Mucosa of stomach (tissue), 1 donor: ENCODE measurements around the gene LRRC8E.
"Not testable (repeated sequence)": the region's sequence is repeated elsewhere in the genome, so short reads cannot be mapped to it uniquely, and the experiment has no call there.

Source experiments
- H3K27me3 ChIP-seq: one replicate; pipeline ENCODE4 v1.7.0; 2013; ENCODE audit warnings: mild to moderate bottlenecking, low read length; ENCODE audit not compliant: control insufficient read depth, insufficient read depth
- H3K36me3 ChIP-seq: one replicate; pipeline ENCODE4 v1.7.0; 2013; ENCODE audit warnings: low read length; ENCODE audit not compliant: control insufficient read depth, insufficient read depth
- H3K4me1 ChIP-seq: one replicate; pipeline ENCODE4 v1.7.0; 2013; ENCODE audit warnings: mild to moderate bottlenecking, low read length; ENCODE audit not compliant: control insufficient read depth, insufficient read depth
- H3K4me3 ChIP-seq: one replicate; pipeline ENCODE4 v1.7.0; 2013; ENCODE audit warnings: low read length
- H3K9ac ChIP-seq: one replicate; pipeline ENCODE4 v1.7.0; 2013; ENCODE audit warnings: mild to moderate bottlenecking, low read length, moderate library complexity
- H3K9me3 ChIP-seq: one replicate; pipeline ENCODE4 v1.7.0; 2013; ENCODE audit warnings: mild to moderate bottlenecking, low read length, moderate library complexity; ENCODE audit not compliant: control insufficient read depth
- donor health status: Pancreatic carcinoma.

Gene LRRC8E

DNA sequence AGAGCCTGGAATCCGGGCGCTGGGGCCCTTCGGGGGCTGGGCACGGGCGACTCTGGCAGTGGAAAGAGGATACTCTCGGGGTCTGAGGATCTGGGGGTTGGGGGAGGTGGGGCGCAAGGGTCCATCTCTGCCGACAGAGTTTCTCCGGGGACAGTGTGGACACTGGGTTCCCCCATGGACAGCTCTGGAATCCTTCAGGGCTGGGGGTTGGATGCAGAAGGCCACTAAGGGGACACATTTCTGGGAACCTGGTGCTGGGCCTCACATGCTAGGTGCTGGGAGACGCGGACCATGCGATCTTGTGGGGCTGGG is 28.6 kb downstream of the LRRC8E start:
- Histone ChIP-seq H3K9ac (no peak overlapping the region), H3K4me3 (no peak overlapping the region), H3K4me1 (peaks cover 28% of the 10 kb centered on the region)

DNA sequence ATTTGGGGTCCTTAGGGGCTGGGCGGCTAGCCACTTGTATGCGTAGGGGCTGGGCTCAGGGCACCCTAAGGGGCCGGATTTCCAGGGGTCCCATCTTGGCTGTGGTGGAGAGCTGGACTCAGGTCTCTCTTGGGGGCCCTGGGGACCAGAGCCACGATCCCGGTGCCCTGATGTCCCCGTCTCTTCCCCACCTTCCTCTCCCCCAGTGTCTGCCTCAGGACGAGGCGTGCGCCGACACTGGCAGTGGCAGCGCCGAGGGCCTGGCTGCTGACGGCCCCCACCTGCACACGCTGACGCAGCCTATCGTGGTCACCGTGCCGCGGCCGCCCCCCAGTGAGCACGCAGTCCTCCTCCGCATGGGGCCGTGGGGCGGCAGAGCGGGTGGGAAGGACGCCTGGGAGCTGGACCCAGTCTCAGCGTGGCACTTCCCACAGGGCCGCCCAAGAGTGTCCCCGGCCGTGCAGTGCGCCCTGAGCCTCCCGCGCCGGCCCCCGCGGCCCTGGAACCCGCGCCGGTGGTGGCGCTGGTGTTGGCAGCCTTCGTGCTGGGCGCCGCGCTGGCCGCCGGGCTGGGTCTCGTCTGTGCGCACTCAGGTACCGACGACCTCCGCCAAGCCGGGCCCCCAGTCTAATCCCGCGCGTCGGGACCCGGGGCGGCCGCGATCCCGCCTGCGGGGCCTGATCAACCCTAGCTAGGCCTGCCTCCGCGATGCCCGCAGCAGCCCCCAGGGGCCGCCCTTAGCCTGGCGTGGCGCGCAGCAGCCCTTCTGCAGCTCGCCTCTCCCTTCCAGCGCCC is 29.2 kb downstream of the LRRC8E start:
- Histone ChIP-seq H3K4me1 (peaks cover 32% of the 10 kb centered on the region), H3K9me3 (no peaks in the 10 kb centered on the region), H3K27me3 (peaks cover 60% of the 10 kb centered on the region), H3K36me3 (no peaks in the 10 kb centered on the region), H3K9ac (no peak overlapping the region), H3K4me3 (no peak overlapping the region)

More for the DNA sequence above, 28.6 kb downstream of the LRRC8E start:
- Histone ChIP-seq H3K9me3 (no peaks in the 10 kb centered on the region), H3K36me3 (no peaks in the 10 kb centered on the region), H3K27me3 (peaks cover 60% of the 10 kb centered on the region)

DNA sequence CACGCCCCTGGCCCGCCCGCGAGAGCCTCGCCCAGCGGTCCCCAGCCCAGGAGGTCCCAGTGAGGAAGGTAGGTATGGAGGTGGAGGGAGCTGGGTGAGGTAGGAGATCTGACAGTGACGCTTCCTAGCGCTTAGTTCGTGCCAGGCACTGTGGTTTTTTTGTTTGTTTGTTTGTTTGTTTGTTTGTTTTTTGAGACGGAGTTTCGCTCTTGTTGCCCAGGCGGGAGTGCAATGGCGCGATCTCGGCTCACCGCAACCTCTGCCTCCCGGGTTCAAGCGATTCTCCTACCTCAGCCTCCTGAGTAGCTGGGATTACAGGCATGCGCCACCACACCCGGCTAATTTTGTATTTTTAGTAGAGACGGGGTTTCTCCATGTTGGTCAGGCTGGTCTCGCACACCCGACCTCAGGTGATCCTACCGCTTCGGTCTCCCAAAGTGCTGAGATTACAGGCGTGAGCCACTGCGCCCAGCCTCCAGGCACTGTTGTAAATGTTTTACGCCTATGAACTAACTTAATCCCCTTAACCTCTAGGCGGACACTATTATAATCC is 29.8 kb downstream of the LRRC8E start:
- H3K9me3 ChIP-seq, H3K9ac ChIP-seq, H3K36me3 ChIP-seq, H3K4me3 ChIP-seq: not testable (repeated sequence)
- Histone ChIP-seq H3K4me1 (peaks cover 32% of the 10 kb centered on the region), H3K27me3 (peaks cover 60% of the 10 kb centered on the region)

DNA sequence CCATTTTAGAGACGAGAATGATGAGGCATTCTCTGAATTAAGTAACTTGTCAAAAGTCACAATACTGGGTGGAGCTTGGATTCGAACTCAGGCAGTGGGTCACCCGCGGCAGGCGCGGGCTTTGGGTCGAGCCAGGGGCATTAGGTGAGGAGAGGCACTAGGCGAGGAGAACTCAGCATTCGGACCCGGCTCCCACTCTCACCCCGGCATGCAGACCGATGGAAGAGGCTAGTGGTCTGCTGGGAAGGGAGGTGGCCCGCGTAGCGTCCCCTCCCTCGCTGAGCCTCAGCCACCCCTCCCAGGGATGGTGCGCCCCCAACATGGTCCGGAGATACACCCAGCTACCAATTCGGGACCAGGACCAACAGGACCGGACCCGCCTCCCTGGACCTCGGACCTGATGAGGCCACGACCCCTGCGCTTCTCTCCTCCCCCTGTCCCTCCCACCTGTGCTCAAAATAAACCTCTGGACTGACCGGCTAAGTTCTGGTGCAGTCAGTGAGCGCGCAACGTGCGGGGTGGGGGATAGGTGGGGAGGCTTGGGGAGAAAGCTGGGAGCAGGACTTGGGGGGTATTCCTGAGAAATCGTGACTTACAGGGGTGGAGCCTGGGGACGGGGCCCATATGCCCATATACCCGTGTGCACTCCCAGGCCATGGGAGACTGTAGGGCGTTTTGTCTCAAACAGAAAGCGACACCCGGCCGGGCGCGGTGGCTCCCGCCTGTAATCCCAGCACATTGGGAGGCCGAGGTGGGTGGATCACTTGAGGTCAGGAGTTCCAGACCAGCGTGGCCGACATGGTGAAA is 30.5 kb downstream of the LRRC8E start:
- Histone ChIP-seq H3K9ac (no peak overlapping the region), H3K4me1 (peaks cover 32% of the 10 kb centered on the region), H3K27me3 (peaks cover 59% of the 10 kb centered on the region), H3K9me3 (no peaks in the 10 kb centered on the region), H3K36me3 (no peaks in the 10 kb centered on the region), H3K4me3 (no peak overlapping the region)

DNA sequence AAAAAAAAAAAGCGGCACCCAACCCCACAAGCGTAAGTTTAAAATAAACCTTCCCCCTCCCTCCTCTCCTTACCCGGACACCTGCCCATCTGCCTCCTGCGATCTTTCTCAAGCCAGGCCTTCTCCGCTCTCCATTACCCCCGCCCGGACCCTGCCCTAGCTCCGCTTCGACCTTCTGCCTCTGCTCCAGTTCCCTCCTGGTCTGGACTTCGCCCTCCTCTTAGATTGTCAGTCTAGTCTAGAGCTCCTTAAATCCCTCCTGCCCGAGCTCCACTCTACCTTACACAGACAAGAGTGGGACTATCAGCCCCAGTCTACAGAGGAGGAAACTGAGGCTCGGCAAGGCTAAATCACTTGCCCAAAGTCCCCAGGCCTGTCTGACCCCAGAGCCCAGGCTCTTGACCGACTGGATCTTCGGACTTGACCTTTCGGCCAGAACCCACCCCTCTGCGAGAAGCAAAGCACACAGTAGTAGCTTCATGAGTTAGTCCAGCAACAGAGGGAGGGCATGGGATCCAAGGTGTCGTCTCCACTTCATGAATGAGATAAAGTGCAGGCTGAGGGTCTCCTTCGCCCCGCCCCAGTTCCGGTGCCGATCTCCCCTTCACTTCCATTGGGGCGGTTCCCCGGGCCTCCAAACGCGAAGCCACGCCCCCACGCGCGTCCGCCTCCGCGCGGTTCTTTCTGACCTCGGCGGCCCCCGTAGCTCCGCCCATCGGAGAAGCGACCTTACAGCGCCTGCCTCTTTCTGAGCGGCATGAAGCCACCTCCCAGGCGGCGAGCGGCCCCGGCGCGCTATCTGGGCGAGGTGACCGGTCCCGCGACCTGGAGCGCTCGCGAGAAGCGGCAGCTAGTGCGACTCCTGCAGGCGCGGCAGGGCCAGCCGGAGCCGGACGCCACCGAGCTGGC is 31.6 kb downstream of the LRRC8E start, which contains the start of gene SNAPC2:
Gene SNAPC2 (plus strand): TSS at position 729 of the 909 bp plus-strand sequence. CDS start 29 bp downstream, at position 758.
- Histone ChIP-seq H3K4me1 (peaks cover 32% of the 10 kb centered on the region), H3K4me3 (peak within 1 kb of the TSS; percentile 72), H3K9me3 (no peaks in the 10 kb centered on the region), H3K36me3 (no peaks in the 10 kb centered on the region), H3K27me3 (peaks cover 48% of the 10 kb centered on the region), H3K9ac (peak within 1 kb of the TSS; percentile 64)

DNA sequence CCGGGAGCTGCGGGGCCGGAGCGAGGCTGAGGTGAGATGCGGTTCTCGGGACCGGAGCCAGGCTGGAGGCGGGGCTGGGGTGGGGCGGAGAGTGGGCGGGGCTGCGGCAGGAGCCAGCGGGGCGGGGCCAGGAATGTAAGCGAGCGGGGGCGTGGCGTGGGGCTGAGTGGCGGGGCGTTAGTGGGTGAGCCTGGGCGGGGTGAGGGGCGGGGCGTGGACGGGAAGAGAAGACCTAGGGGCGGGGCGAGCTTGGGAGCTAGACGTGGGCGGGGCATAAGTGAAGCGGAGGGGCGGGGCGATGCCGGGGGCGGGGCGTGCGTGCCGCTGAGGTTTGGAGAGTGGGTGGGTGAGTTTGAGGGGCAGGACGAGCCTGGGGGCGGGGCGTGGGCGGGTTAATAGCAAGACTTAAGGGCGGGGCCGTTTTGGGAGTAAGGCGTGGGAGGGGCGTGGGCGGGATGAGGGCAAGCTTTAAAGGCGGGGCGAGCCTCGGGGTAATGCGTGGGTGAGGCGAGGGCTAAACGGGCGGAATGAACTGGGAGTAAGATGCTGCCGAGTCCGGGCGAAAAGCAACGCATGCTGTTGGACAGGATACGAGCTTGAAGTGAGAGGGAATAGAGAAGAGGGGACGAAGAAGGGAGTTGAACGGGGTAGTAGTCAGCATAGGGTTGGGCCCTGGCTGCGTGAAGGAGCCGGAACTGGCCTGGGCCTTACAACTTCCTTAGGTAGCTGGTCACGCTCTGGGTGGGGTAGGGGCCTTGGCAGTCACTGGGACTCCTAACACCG is 32.4 kb downstream of the LRRC8E start:
- Histone ChIP-seq H3K9me3 (no peaks in the 10 kb centered on the region), H3K36me3 (no peaks in the 10 kb centered on the region), H3K4me3 (peak overlapping the region; percentile 72), H3K9ac (peak overlapping the region; percentile 64), H3K27me3 (peaks cover 40% of the 10 kb centered on the region), H3K4me1 (peaks cover 32% of the 10 kb centered on the region)

DNA sequence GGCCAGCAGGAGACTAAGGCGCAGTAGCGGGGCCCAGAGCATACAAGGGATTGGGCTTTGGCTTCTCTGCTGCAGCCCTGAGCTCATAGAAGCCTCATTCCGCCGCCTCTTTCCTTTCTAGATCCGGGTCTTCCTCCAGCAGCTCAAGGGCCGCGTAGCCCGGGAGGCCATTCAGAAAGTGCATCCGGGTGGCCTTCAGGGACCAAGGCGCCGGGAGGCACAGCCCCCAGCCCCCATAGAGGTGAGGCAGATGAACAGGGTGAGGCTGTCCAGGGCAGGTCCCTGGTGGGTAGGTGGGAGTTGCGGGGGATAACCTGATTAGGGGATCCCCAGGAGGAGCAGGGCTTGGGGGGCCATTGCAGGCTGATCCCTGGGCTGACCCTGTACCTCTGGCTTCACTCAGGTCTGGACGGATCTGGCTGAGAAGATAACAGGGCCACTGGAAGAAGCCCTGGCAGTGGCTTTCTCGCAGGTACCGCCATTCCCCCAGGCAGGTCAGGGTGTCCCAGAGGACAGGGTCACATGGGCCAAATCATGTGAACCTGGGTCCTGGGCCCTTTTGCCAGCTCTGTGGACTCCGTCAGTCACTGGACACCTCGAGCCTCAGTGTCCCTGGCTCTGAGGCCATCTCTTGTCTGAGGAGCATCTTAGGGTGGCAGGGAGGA is 33.1 kb downstream of the LRRC8E start:
- Histone ChIP-seq H3K9ac (peak overlapping the region; percentile 59), H3K4me1 (peaks cover 36% of the 10 kb centered on the region), H3K9me3 (no peaks in the 10 kb centered on the region), H3K27me3 (peaks cover 33% of the 10 kb centered on the region), H3K4me3 (peak overlapping the region; percentile 6), H3K36me3 (no peaks in the 10 kb centered on the region)

DNA sequence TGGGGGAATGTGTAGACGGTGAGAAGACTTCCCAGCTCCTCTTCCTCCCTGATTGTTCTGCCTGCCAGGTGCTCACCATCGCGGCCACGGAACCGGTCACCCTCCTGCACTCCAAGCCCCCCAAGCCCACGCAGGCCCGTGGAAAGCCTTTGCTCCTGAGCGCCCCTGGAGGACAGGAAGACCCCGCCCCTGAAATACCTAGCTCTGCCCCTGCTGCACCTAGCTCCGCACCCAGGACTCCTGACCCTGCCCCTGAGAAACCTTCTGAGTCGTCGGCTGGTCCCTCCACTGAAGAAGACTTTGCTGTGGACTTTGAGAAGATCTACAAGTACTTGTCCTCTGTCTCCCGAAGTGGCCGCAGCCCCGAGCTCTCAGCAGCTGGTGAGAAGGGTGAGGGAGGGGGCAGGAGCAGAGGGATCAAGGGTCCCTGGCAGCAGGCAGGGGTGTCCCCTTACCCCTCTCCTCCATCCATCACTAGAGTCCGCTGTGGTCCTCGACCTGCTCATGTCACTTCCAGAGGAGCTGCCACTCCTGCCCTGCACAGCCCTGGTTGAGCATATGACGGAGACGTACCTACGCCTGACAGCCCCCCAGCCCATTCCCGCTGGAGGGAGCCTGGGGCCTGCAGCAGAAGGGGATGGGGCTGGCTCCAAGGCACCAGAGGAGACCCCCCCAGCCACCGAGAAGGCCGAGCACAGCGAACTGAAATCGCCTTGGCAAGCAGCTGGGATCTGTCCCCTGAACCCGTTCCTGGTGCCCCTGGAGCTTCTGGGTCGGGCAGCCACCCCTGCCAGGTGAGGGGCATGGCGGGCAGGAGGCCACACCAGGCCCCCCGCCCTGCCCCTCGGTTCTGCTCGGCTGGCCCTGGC is 33.9 kb downstream of the LRRC8E start:
- peak overlapping the region; percentile 59 for H3K9ac ChIP-seq
- peaks cover 38% of the 10 kb centered on the region for H3K4me1 ChIP-seq
- H3K36me3 ChIP-seq, result no peaks in the 10 kb centered on the region
- no peaks in the 10 kb centered on the region for H3K9me3 ChIP-seq
- H3K27me3 ChIP-seq, result peaks cover 25% of the 10 kb centered on the region
- no peak overlapping the region for H3K4me3 ChIP-seq

DNA sequence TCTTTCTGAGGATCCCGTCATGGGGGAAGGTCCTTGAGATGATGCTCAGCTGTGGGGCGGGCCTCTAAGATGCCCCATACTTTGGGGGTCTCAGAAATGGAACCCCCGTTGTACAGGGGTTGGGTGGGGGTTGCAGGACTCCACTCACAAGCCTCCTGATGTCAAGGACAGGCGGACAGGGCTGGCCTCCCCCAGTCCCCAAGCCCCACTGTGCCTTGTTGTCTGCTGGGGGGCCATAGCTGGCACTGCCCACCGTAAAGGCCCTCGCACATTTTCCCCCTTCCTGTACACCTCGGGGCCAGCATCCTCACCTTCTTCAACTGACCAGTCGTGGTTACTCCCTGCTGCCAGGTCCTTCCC is 34.5 kb downstream of the LRRC8E start:
- H3K9ac ChIP-seq, result no peak overlapping the region
- H3K9me3 ChIP-seq, result no peaks in the 10 kb centered on the region
- no peaks in the 10 kb centered on the region for H3K36me3 ChIP-seq
- peaks cover 19% of the 10 kb centered on the region for H3K27me3 ChIP-seq
- H3K4me3 ChIP-seq, result no peak overlapping the region
- peaks cover 32% of the 10 kb centered on the region for H3K4me1 ChIP-seq
